ENCODE data around the gene STX11. TPM values are rescaled to one million over a fixed set of nuclear protein-coding genes. Genes with fewer than 3 reads are reported as not detected.

Gene STX11
- total RNA-seq, 1 experiment from 2014 or later, result 0.69 TPM

GRCh38 chr6:144156991-144157390, 6.7 kb downstream of the STX11 start:
- DNase-seq (ENCODE audit: low read depth, low spot score) (no peak), ATAC-seq (no peak)
- Histone ChIP-seq H3K27me3 (ENCODE audit: insufficient read depth, low read length) (no peaks in the 10 kb centered on the region), H3K9ac (ENCODE audit: low read length) (no peak overlapping the region), H3K27ac (ENCODE audit: low read depth, low read length) (no peak overlapping the region), H3K4me2 (ENCODE audit: low read length) (no peak overlapping the region), H3K79me2 (ENCODE audit: insufficient read depth, low read length) (no peaks in the 10 kb centered on the region), H3K9me3 (ENCODE audit: control insufficient read depth in 1 of 2, insufficient read depth in 1 of 2, low read depth in 1 of 2, low read length in 2 of 2) (no peaks in the 10 kb centered on the region), H3K9me2 (ENCODE audit: insufficient read depth) (no peaks in the 10 kb centered on the region), H3K4me1 (ENCODE audit: control insufficient read depth in 1 of 2, insufficient read depth in 2 of 2, low read length in 2 of 2) (peaks cover 2 to 16% of the 10 kb centered on the region in 2 experiments; a peak in 2 of 4 replicates), H3K36me3 (ENCODE audit: control insufficient read depth in 1 of 2, insufficient read depth in 2 of 2, low read length in 2 of 2) (no peaks in the 10 kb centered on the region), H2AFZ (ENCODE audit: low read depth, low read length, poor library complexity, severe bottlenecking) (no peak overlapping the region), H4K20me1 (ENCODE audit: insufficient read depth) (no peaks in the 10 kb centered on the region), H3K4me3 (replicated peaks in 1 of 2; ENCODE audit: low read depth in 1 of 2, low read length in 2 of 2) (no peak overlapping the region)
- intact Hi-C loops (cut with micrococcal nuclease), result no loop called here
- no TSS peak for BruUV-seq (replicated peaks)
- CTCF ChIA-PET, result no interaction called here
- RAD21 ChIA-PET (ENCODE audit: low non-redundant PET in 1 of 2, low total read pairs in 2 of 2, uncharacterized antibody in 2 of 2, unreplicated experiment in 2 of 2), result no interaction called here
- no peak for TF ChIP-seq POLR2AphosphoS5 (IDR thresholded peaks at IDR 0.05; ENCODE audit: low read depth, low read length)
- TF ChIP-seq ELF1 (IDR thresholded peaks at IDR 0.05; ENCODE audit: borderline replicate concordance, low read depth), result no peak
- no peak for TF ChIP-seq EZH2 (IDR thresholded peaks at IDR 0.05)
- no peak for TF ChIP-seq SRF (IDR thresholded peaks at IDR 0.05; ENCODE audit: low read depth)
- no peak for TF ChIP-seq JUND (IDR thresholded peaks at IDR 0.05)
- TF ChIP-seq TCF7L2 (IDR thresholded peaks at IDR 0.05; ENCODE audit: borderline replicate concordance, extremely low read depth, insufficient read depth, insufficient read length), result no peak
- TF ChIP-seq MAX (IDR thresholded peaks at IDR 0.05), result no peak
- no peak for TF ChIP-seq CEBPB (IDR thresholded peaks at IDR 0.05; ENCODE audit: low read depth)
- no peak for TF ChIP-seq CTCF (IDR thresholded peaks at IDR 0.05 in 2 of 3, conservative IDR thresholded peaks at IDR 0.05 in 1 of 3; ENCODE audit: borderline replicate concordance in 1 of 3, insufficient read depth in 1 of 3, low read depth in 2 of 3, low read length in 2 of 3)
- POLR2A ChIA-PET, result no interaction called here

- ChIA-PET POLR2A (no interaction called here), RAD21 (ENCODE audit: low non-redundant PET in 1 of 2, low total read pairs in 2 of 2, uncharacterized antibody in 2 of 2, unreplicated experiment in 2 of 2) (no interaction called here), CTCF (no interaction called here)
- Histone ChIP-seq H3K4me1 (ENCODE audit: control insufficient read depth in 1 of 2, insufficient read depth in 2 of 2, low read length in 2 of 2) (peaks cover 2 to 16% of the 10 kb centered on the region in 2 experiments; a peak in 2 of 4 replicates), H3K9me3 (ENCODE audit: control insufficient read depth in 1 of 2, insufficient read depth in 1 of 2, low read depth in 1 of 2, low read length in 2 of 2) (no peaks in the 10 kb centered on the region), H3K36me3 (ENCODE audit: control insufficient read depth in 1 of 2, insufficient read depth in 2 of 2, low read length in 2 of 2) (no peaks in the 10 kb centered on the region), H3K4me3 (replicated peaks in 1 of 2; ENCODE audit: low read depth in 1 of 2, low read length in 2 of 2) (no peak overlapping the region), H4K20me1 (ENCODE audit: insufficient read depth) (no peaks in the 10 kb centered on the region), H3K9ac (ENCODE audit: low read length) (no peak overlapping the region), H3K9me2 (ENCODE audit: insufficient read depth) (no peaks in the 10 kb centered on the region), H3K4me2 (ENCODE audit: low read length) (peak overlapping the region; percentile 58), H2AFZ (ENCODE audit: low read depth, low read length, poor library complexity, severe bottlenecking) (peak overlapping the region; percentile 39), H3K79me2 (ENCODE audit: insufficient read depth, low read length) (no peaks in the 10 kb centered on the region), H3K27me3 (ENCODE audit: insufficient read depth, low read length) (no peaks in the 10 kb centered on the region), H3K27ac (ENCODE audit: low read depth, low read length) (no peak overlapping the region)
- ATAC-seq, result peak; percentile 78
- no TSS peak for BruUV-seq (replicated peaks)
- DNase-seq (ENCODE audit: low read depth, low spot score), result no peak
- intact Hi-C loops (cut with micrococcal nuclease), result no loop called here
- TF ChIP-seq SRF (IDR thresholded peaks at IDR 0.05; ENCODE audit: low read depth) (no peak), ZNF274 (IDR thresholded peaks at IDR 0.05; ENCODE audit: low read depth, low read length) (no peak), EZH2 (IDR thresholded peaks at IDR 0.05) (no peak), CTCF (IDR thresholded peaks at IDR 0.05 in 2 of 3, conservative IDR thresholded peaks at IDR 0.05 in 1 of 3; ENCODE audit: borderline replicate concordance in 1 of 3, insufficient read depth in 1 of 3, low read depth in 2 of 3, low read length in 2 of 3) (no peak), EGR1 (IDR thresholded peaks at IDR 0.05; ENCODE audit: low read depth) (no peak), CEBPB (IDR thresholded peaks at IDR 0.05; ENCODE audit: low read depth) (no peak), JUND (IDR thresholded peaks at IDR 0.05) (no peak), ATF3 (IDR thresholded peaks at IDR 0.05) (no peak), CBX3 (IDR thresholded peaks at IDR 0.05; ENCODE audit: low read depth) (no peak), POLR2AphosphoS5 (IDR thresholded peaks at IDR 0.05; ENCODE audit: low read depth, low read length) (no peak), SIN3A (IDR thresholded peaks at IDR 0.05; ENCODE audit: low read depth) (no peak), RAD21 (IDR thresholded peaks at IDR 0.05; ENCODE audit: low read depth) (no peak)
Observed at GRCh38 chr6:144158133-144158532, 7.8 kb downstream of the STX11 start.
